Mucosa of gallbladder (tissue), 1 donor: Measurements from ENCODE around the gene C12orf76. TPM values are rescaled to one million over a fixed set of nuclear protein-coding genes. Genes with fewer than 3 reads are reported as not detected.

ENCODE experiments used
- DNase-seq: peaks from one replicate; pipeline ENCODE4 v3.0.0-alpha.2; 2020; ENCODE audit warnings: low spot score
- total RNA-seq: library from RNA; stranded (reverse); gene quantifications from one replicate; pipeline ENCODE4 v1.2.1, GENCODE V29; 2021
- donor health status: DM: no; HTN: no; CAD: no.

C12orf76 gene
- total RNA-seq, 1 donor from 2014 or later, result 21.2 TPM

GRCh38 chr12:109995686-109996482, 52.4 kb downstream of the C12orf76 start, which contains the start of gene GIT2:
TSS of gene GIT2 (minus strand) at chr12:109996368. CDS start at chr12:109996224, 144 bp downstream.
- DNase-seq, result peak; percentile 95

GRCh38 chr12:109995361-109995685, 53.0 kb downstream of the C12orf76 start:
- DNase-seq, result no peak

- DNase-seq, result no peak
Measured at GRCh38 chr12:109994401-109995175, 53.7 kb downstream of the C12orf76 start.

- no peak for DNase-seq
Measured at GRCh38 chr12:109993091-109993490, 55.2 kb downstream of the C12orf76 start.

- DNase-seq, result no peak
Measured at GRCh38 chr12:109991586-109991985, 56.7 kb downstream of the C12orf76 start.

Other genes with a start within 250 kb of the C12orf76 start
- gene TRPV4, start 215.1 kb downstream of the C12orf76 start, total RNA-seq, result 2.1 TPM
- 28.2 TPM for gene GLTP, start 168.0 kb downstream of the C12orf76 start, total RNA-seq
- gene TCHP, start 148.2 kb downstream of the C12orf76 start, total RNA-seq, result 18.8 TPM
- 43.6 TPM for gene GIT2, start 52.2 kb downstream of the C12orf76 start, total RNA-seq
- 54.3 TPM for gene ANKRD13A, start 49.1 kb downstream of the C12orf76 start, total RNA-seq
- 17.3 TPM for gene IFT81, start 75.8 kb upstream of the C12orf76 start, total RNA-seq
- 248 TPM for gene ATP2A2, start 232.7 kb upstream of the C12orf76 start, total RNA-seq